Neural crest cell (in vitro differentiated cells): ENCODE results near the gene SLC38A5. TPM values are rescaled to one million over a fixed set of nuclear protein-coding genes. Genes with fewer than 3 reads are reported as not detected.

ENCODE experiments used
- total RNA-seq: library from RNA; stranded (reverse); gene quantifications from 2 replicates; pipeline ENCODE4 v1.2.1, GENCODE V29; 2021

The SLC38A5 gene
- total RNA-seq, 1 donor from 2014 or later, result 8.8 TPM

Other genes with a start within 250 kb of the SLC38A5 start
- not detected in 2 replicates for gene SSX1, start 214.9 kb downstream of the SLC38A5 start, total RNA-seq
- not detected in 2 replicates for gene SSX3, start 113.6 kb downstream of the SLC38A5 start, total RNA-seq
- not detected in 2 replicates for gene SSX4, start 86.7 kb downstream of the SLC38A5 start, total RNA-seq
- not detected in 2 replicates for gene SSX4B, start 58.3 kb downstream of the SLC38A5 start, total RNA-seq
- gene FTSJ1, start 5.9 kb upstream of the SLC38A5 start, total RNA-seq, result 42.2 and 45.8 TPM in 2 replicates
- gene PORCN, start 38.7 kb upstream of the SLC38A5 start, total RNA-seq, result 13.0 and 14.2 TPM in 2 replicates
- 155 and 168 TPM in 2 replicates for gene EBP, start 51.5 kb upstream of the SLC38A5 start, total RNA-seq
- gene TBC1D25, start 69.5 kb upstream of the SLC38A5 start, total RNA-seq, result 9.1 and 12.0 TPM in 2 replicates
- gene RBM3, start 104.2 kb upstream of the SLC38A5 start, total RNA-seq, result 248 and 261 TPM in 2 replicates
- gene WDR13, start 127.2 kb upstream of the SLC38A5 start, total RNA-seq, result 68.8 and 75.3 TPM in 2 replicates
- 0.64 and 0.70 TPM in 2 replicates for gene WAS, start 213.5 kb upstream of the SLC38A5 start, total RNA-seq
- gene SUV39H1, start 226.5 kb upstream of the SLC38A5 start, total RNA-seq, result 20.4 and 20.8 TPM in 2 replicates